K562 (cell line): ENCODE measurements around the gene UCN. TPM values are rescaled to one million over a fixed set of nuclear protein-coding genes. Genes with fewer than 3 reads are reported as not detected.

Source experiments
- AFF4 ChIP-seq: sonication (generic); formaldehyde crosslinking; IDR thresholded peaks from 2 replicates; pipeline ENCODE4 v1.8.0; 2023; ENCODE audit warnings: mild to moderate bottlenecking, missing genetic modification reagents
- BMI1 ChIP-seq: fragments of 150-350 bp; IDR thresholded peaks from 2 replicates; pipeline ENCODE4 v1.6.1; 2014; ENCODE audit warnings: low read length
- CHD2 ChIP-seq: IDR thresholded peaks from 2 replicates; pipeline ENCODE4 v1.6.1; 2011; ENCODE audit warnings: low read depth, low read length
- SRF ChIP-seq, 2 experiments: fragments of 250-450, 450-650 bp in 1 of 2; sonication (Bioruptor Pico) in 1 of 2; sonication (generic) in 1 of 2; formaldehyde crosslinking; IDR thresholded peaks; 2 replicates each; pipeline versions ENCODE4 v1.5.0 to v1.5.1; 2020 to 2022; ENCODE audit warnings: mild to moderate bottlenecking in 1 of 2, missing genetic modification reagents in 1 of 2
- TAF15 ChIP-seq: fragments of 200-400 bp; formaldehyde crosslinking; IDR thresholded peaks from 2 replicates; pipeline ENCODE4 v1.6.1; 2017; ENCODE audit warnings: mild to moderate bottlenecking, low read depth, low read length, moderate library complexity
- polyA plus RNA-seq, 8 experiments: library from polyadenylated mRNA; depleted of rRNA in 4 of 8; stranded (reverse) in 5 of 8; unstranded in 3 of 8; fragments of >200 nt; fragmentation: Nextera tagmentation in 2 of 8; fragmentation: Illumina TruSeq in 1 of 8; extraction: Ambion mirVana in 2 of 8; extraction: Trizol in 1 of 8; gene quantifications; 2 replicates each; pipeline versions ENCODE4 v1.2.1 to v1.2.3, GENCODE V29; 2011 to 2014; ENCODE audit warnings: inconsistent platforms in 1 of 8, missing spikeins in 1 of 8
- total RNA-seq, 7 experiments: library from RNA; depleted of rRNA in 6 of 7; stranded (reverse); fragments of >200 nt in 6 of 7; fragmentation: Illumina TruSeq in 2 of 7; extraction: Trizol in 2 of 7; gene quantifications; 2 replicates each; pipeline versions ENCODE4 v1.2.1 to v1.2.3, GENCODE V29; 2011 to 2021; ENCODE audit warnings: low replicate concordance in 1 of 7

UCN gene
- total and polyA plus RNA-seq, 9 of the 15 experiments (the other 6 are each of a cell fraction or from before 2014, with no cell fraction given): 0.10 to 2.7 (median 0.43) TPM

GRCh38 chr2:27258051-27258450 lies 50.2 kb downstream of the UCN start (continued):
- TF ChIP-seq AFF4 (CRISPR knock-in tag) (no peak), TAF15 (no peak), BMI1 (no peak), CHD2 (no peak), SRF (CRISPR knock-in tag; IDR thresholded peaks at IDR 0.05) (no peak)

Other genes starting within 250 kb of the UCN start
Only the 7 nearest of the 25 such genes appear.
- gene SLC30A3, start 45.4 kb downstream of the UCN start, total RNA-seq (2014; rRNA removed): 0.68 and 2.4 TPM in 2 replicates
- 0.10 and 0.36 TPM in 2 replicates for gene SLC30A3, start 45.4 kb downstream of the UCN start, total RNA-seq (2014; rRNA removed; fragmentation: Illumina TruSeq; extraction: Trizol)
- gene SLC30A3, start 45.4 kb downstream of the UCN start, total RNA-seq (2015; rRNA removed; fragmentation: Illumina TruSeq; extraction: Trizol): 0.41 and 0.58 TPM in 2 replicates
- gene SLC30A3, start 45.4 kb downstream of the UCN start, total RNA-seq (2021): 2.0 and 2.2 TPM in 2 replicates
- gene SLC30A3, start 45.4 kb downstream of the UCN start, polyA plus RNA-seq (2011; rRNA removed): 1.2 and 3.1 TPM in 2 replicates
- gene SLC30A3, start 45.4 kb downstream of the UCN start, polyA plus RNA-seq (2014; fragmentation: Illumina TruSeq; extraction: Trizol): 1.1 and 2.2 TPM in 2 replicates
- under 1 TPM in 1 of 2 experiments, not detected in 1; 0.03 TPM for gene SLC30A3, start 45.4 kb downstream of the UCN start, polyA plus RNA-seq (2014; fragmentation: Nextera tagmentation; extraction: Ambion mirVana)
- 2.3 and 2.7 TPM in 2 replicates for gene SLC30A3, start 45.4 kb downstream of the UCN start, polyA plus RNA-seq (2014; rRNA removed)
- not detected in 2 replicates for gene DNAJC5G, start 33.0 kb downstream of the UCN start, total RNA-seq (2014; rRNA removed)
- not detected in 2 replicates for gene DNAJC5G, start 33.0 kb downstream of the UCN start, total RNA-seq (2014; rRNA removed; fragmentation: Illumina TruSeq; extraction: Trizol)
- not detected in 2 replicates for gene DNAJC5G, start 33.0 kb downstream of the UCN start, total RNA-seq (2015; rRNA removed; fragmentation: Illumina TruSeq; extraction: Trizol)
- gene DNAJC5G, start 33.0 kb downstream of the UCN start, total RNA-seq (2021): not detected in 2 replicates
- gene DNAJC5G, start 33.0 kb downstream of the UCN start, polyA plus RNA-seq (2011; rRNA removed): not detected in 2 replicates
- gene DNAJC5G, start 33.0 kb downstream of the UCN start, polyA plus RNA-seq (2014; fragmentation: Illumina TruSeq; extraction: Trizol): not detected in 2 replicates
- not detected for gene DNAJC5G, start 33.0 kb downstream of the UCN start, polyA plus RNA-seq (2014; fragmentation: Nextera tagmentation; extraction: Ambion mirVana)
- 0.43 TPM in 1 of 2 replicates, not detected in the other for gene DNAJC5G, start 33.0 kb downstream of the UCN start, polyA plus RNA-seq (2014; rRNA removed)
- not detected in 2 replicates for gene TRIM54, start 26.0 kb downstream of the UCN start, total RNA-seq (2014; rRNA removed)
- not detected in 2 replicates for gene TRIM54, start 26.0 kb downstream of the UCN start, total RNA-seq (2014; rRNA removed; fragmentation: Illumina TruSeq; extraction: Trizol)
- gene TRIM54, start 26.0 kb downstream of the UCN start, total RNA-seq (2015; rRNA removed; fragmentation: Illumina TruSeq; extraction: Trizol): not detected in 2 replicates
- not detected in 2 replicates for gene TRIM54, start 26.0 kb downstream of the UCN start, total RNA-seq (2021)
- not detected in 2 replicates for gene TRIM54, start 26.0 kb downstream of the UCN start, polyA plus RNA-seq (2011; rRNA removed)
- not detected in 2 replicates for gene TRIM54, start 26.0 kb downstream of the UCN start, polyA plus RNA-seq (2014; fragmentation: Illumina TruSeq; extraction: Trizol)
- gene TRIM54, start 26.0 kb downstream of the UCN start, polyA plus RNA-seq (2014; fragmentation: Nextera tagmentation; extraction: Ambion mirVana): not detected
- gene TRIM54, start 26.0 kb downstream of the UCN start, polyA plus RNA-seq (2014; rRNA removed): not detected in 2 replicates
- 54.7 and 74.5 TPM in 2 replicates for gene MPV17, start 14.7 kb upstream of the UCN start, total RNA-seq (2014; rRNA removed)
- gene MPV17, start 14.7 kb upstream of the UCN start, total RNA-seq (2014; rRNA removed; fragmentation: Illumina TruSeq; extraction: Trizol): 60.4 and 69.2 TPM in 2 replicates
- gene MPV17, start 14.7 kb upstream of the UCN start, total RNA-seq (2015; rRNA removed; fragmentation: Illumina TruSeq; extraction: Trizol): 70.2 and 70.9 TPM in 2 replicates
- gene MPV17, start 14.7 kb upstream of the UCN start, total RNA-seq (2021): 66.8 and 71.2 TPM in 2 replicates
- gene MPV17, start 14.7 kb upstream of the UCN start, polyA plus RNA-seq (2011; rRNA removed): 140 and 144 TPM in 2 replicates
- 107 and 134 TPM in 2 replicates for gene MPV17, start 14.7 kb upstream of the UCN start, polyA plus RNA-seq (2014; fragmentation: Illumina TruSeq; extraction: Trizol)
- gene MPV17, start 14.7 kb upstream of the UCN start, polyA plus RNA-seq (2014; fragmentation: Nextera tagmentation; extraction: Ambion mirVana): 10 to 100 TPM; 69.8 to 81.8 TPM
- 65.3 and 67.2 TPM in 2 replicates for gene MPV17, start 14.7 kb upstream of the UCN start, polyA plus RNA-seq (2014; rRNA removed)
- gene GTF3C2, start 48.3 kb upstream of the UCN start, total RNA-seq (2014; rRNA removed): 38.6 and 64.7 TPM in 2 replicates
- gene GTF3C2, start 48.3 kb upstream of the UCN start, total RNA-seq (2014; rRNA removed; fragmentation: Illumina TruSeq; extraction: Trizol): 49.2 and 51.3 TPM in 2 replicates
- gene GTF3C2, start 48.3 kb upstream of the UCN start, total RNA-seq (2015; rRNA removed; fragmentation: Illumina TruSeq; extraction: Trizol): 53.0 and 57.9 TPM in 2 replicates
- gene GTF3C2, start 48.3 kb upstream of the UCN start, total RNA-seq (2021): 70.0 and 85.2 TPM in 2 replicates
- 96.6 and 116 TPM in 2 replicates for gene GTF3C2, start 48.3 kb upstream of the UCN start, polyA plus RNA-seq (2011; rRNA removed)
- 84.4 and 96.8 TPM in 2 replicates for gene GTF3C2, start 48.3 kb upstream of the UCN start, polyA plus RNA-seq (2014; fragmentation: Illumina TruSeq; extraction: Trizol)
- gene GTF3C2, start 48.3 kb upstream of the UCN start, polyA plus RNA-seq (2014; fragmentation: Nextera tagmentation; extraction: Ambion mirVana): 10 to 100 TPM; 35.5 to 40.2 TPM
- gene GTF3C2, start 48.3 kb upstream of the UCN start, polyA plus RNA-seq (2014; rRNA removed): 62.4 and 65.8 TPM in 2 replicates
- gene EIF2B4, start 61.9 kb upstream of the UCN start, total RNA-seq (2014; rRNA removed): 63.6 and 66.0 TPM in 2 replicates
- gene EIF2B4, start 61.9 kb upstream of the UCN start, total RNA-seq (2014; rRNA removed; fragmentation: Illumina TruSeq; extraction: Trizol): 43.3 and 45.4 TPM in 2 replicates
- 45.3 and 46.8 TPM in 2 replicates for gene EIF2B4, start 61.9 kb upstream of the UCN start, total RNA-seq (2015; rRNA removed; fragmentation: Illumina TruSeq; extraction: Trizol)
- 57.0 and 66.6 TPM in 2 replicates for gene EIF2B4, start 61.9 kb upstream of the UCN start, total RNA-seq (2021)
- 53.1 and 64.8 TPM in 2 replicates for gene EIF2B4, start 61.9 kb upstream of the UCN start, polyA plus RNA-seq (2011; rRNA removed)
- gene EIF2B4, start 61.9 kb upstream of the UCN start, polyA plus RNA-seq (2014; fragmentation: Illumina TruSeq; extraction: Trizol): 68.0 and 80.3 TPM in 2 replicates
- 10 to 100 TPM; 29.7 to 48.6 TPM for gene EIF2B4, start 61.9 kb upstream of the UCN start, polyA plus RNA-seq (2014; fragmentation: Nextera tagmentation; extraction: Ambion mirVana)
- gene EIF2B4, start 61.9 kb upstream of the UCN start, polyA plus RNA-seq (2014; rRNA removed): 58.9 and 60.8 TPM in 2 replicates
- gene SNX17, start 62.2 kb upstream of the UCN start, total RNA-seq (2014; rRNA removed): 61.7 and 80.4 TPM in 2 replicates
- gene SNX17, start 62.2 kb upstream of the UCN start, total RNA-seq (2014; rRNA removed; fragmentation: Illumina TruSeq; extraction: Trizol): 44.1 and 45.3 TPM in 2 replicates
- 53.2 and 54.6 TPM in 2 replicates for gene SNX17, start 62.2 kb upstream of the UCN start, total RNA-seq (2015; rRNA removed; fragmentation: Illumina TruSeq; extraction: Trizol)
- gene SNX17, start 62.2 kb upstream of the UCN start, total RNA-seq (2021): 72.5 and 75.7 TPM in 2 replicates
- gene SNX17, start 62.2 kb upstream of the UCN start, polyA plus RNA-seq (2011; rRNA removed): 45.8 and 57.3 TPM in 2 replicates
- gene SNX17, start 62.2 kb upstream of the UCN start, polyA plus RNA-seq (2014; fragmentation: Illumina TruSeq; extraction: Trizol): 44.2 and 57.6 TPM in 2 replicates
- gene SNX17, start 62.2 kb upstream of the UCN start, polyA plus RNA-seq (2014; fragmentation: Nextera tagmentation; extraction: Ambion mirVana): 1 to 10 TPM; 3.0 to 7.5 TPM
- gene SNX17, start 62.2 kb upstream of the UCN start, polyA plus RNA-seq (2014; rRNA removed): 58.7 and 60.2 TPM in 2 replicates